Stimulated activated CD4-positive, alpha-beta T cell treated with anti-CD3 and anti-CD28 coated beads, Interleukin-1b, Interleukin-23, amount 100 ng/mL, for 24 hours (primary cell): Measurements from ENCODE around the gene ERMP1.
"Not testable (repeated sequence)": the region's sequence is repeated elsewhere in the genome, so short reads cannot be mapped to it uniquely, and the experiment has no call there.

ENCODE experiments used
- DNase-seq, 4 experiments: peaks; one replicate each; pipeline ENCODE4 v3.0.0-alpha.2; 2020; ENCODE audit warnings: low read depth in 4 of 4, low spot score in 1 of 4

ERMP1 gene

DNA sequence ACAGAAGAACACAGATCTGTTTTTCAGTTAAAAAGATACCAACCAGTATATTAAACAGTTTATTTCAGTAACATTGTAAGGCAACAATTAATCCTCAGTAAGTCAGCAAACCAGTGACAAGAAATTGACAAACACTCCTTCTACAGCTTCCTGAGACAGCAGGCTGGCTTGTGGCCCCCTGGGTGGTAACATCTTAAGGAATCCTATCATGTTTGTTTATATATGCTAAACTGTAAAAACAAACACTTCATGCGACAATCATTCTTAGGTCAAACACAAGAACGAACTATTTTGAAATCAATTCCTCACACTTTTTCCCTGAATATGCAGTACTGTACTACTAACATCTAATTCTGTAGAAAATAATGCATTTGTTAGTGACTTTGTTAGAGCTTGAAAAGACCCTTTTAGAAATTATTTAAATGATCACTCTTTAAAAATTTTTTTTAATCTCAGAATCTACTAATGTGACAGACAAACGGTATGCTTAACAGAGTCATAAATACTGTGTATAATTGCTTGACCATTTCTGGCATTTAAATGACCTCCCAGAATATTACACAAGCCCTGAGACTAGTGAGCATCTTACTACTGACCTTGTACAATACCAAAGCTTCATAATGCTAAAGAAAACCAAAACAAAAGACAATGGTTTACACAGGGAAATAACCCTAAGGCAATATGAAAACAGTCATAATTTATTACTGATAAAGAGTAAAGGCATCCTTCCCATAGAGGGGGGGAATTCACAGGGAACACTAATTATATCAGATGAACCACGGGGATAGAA is 48.2 kb downstream of the ERMP1 start:
- no peak for DNase-seq

DNA sequence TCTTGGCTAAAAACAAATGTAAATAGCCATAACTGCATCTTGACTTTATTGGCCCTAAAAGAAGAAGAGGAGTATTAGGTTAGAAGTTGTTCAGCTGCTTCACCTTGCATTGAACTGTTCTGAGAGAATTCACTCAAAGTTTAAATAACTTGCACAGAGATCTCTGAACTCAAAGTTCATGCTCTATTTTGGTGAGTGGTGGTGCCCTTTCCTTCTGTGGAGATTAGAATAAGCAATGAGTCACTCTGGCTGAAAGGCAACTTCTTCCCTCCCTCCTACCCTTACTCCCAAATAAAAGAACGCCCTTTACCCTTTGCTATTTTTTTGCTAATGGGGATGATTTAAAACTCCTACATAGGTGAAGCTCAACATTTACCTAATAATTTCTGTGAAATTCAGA is 48.9 kb downstream of the ERMP1 start:
- no peak for DNase-seq

DNA sequence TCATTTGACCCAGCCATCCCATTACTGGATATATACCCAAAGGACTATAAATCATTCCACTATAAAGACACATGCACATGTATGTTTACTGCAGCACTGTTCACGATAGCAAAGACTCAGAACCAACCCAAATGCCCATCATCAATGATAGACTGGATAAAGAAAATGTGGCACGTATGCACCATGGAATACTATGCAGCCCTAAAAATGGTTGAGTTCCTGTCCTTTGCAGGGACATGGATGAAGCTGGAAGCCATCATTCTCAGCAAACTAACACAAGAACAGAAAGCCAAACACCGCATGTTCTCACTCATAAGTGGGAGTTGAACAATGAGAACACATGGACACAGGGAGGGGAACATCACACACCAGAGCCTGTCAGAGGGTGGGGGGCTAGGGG is 49.5 kb downstream of the ERMP1 start:
- DNase-seq: not testable (repeated sequence)

DNA sequence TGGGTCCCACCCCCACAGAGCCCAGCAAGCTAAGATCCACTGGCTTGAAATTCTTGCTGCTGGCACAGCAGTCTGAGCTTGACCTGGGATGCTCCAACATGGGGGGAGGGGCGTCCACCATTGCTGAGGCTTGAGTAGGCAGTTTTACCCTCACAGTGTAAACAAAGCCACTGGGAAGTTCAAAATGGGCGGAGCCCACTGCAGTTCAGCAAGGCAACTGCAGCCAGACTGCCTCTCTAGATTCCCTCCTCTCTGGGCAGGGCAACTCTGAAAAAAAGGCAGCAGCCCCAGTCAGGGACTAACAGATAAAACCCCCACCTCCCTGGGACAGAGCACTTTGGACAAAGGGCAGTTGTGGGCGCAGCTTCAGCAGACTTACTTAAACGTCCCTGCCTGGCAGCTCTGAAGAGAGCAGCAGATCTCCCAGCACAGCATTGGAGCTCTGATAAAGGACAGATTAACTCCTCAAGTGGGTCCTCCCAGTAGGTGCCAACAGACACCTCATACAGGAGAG is 53.2 kb downstream of the ERMP1 start:
- not testable (repeated sequence) for DNase-seq

DNA sequence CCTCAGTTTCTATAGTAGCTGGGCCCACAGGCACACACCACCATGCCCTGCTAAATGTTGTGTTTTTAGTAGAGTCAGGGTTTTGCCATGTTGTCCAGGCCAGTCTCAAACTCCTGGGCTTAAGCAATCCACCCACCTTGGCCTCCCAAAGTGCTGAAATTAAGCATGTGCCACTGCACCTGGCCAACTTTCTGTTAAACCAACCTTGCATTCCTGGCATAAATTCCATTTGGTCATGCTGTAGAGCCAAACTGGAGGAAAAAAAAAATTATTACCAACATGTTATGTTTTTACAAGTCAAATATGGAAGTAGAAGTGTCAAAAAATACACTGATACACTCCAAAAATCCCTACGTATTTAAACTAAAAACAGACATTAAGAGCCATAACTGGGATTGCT is 54.1 kb downstream of the ERMP1 start:
- no peak for DNase-seq

DNA sequence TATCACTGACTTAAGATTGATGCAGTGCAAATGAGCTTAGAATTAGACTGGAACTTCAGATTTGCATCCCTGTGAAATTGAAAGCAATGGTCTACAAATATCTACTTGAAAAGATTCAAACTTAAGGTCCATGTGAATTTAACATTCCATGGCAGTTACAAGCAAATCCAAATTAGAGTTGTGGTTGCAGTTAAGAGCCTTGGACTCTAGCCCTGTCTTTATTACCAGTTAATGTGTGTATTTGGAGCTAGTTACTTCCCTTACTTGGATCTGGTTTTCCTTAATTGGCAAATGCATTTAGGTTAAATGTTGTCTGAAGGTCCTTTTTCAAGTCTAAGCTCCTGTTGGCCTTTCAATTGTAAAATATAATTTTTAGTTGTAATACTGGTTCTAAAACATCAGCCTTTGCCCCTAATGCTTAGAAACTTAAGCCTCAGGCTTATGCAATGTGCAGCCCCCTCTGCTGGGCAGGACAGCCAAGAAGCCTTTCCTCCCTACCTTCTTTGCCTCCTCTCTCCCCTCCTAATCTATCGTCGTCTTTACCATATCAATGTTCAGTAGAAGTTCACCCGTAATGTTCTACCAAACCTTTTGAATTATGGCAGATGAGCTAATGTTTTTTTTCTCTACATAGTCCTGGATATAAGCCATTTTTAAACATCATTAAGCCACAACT is 59.5 kb downstream of the ERMP1 start:
- DNase-seq: no peak

DNA sequence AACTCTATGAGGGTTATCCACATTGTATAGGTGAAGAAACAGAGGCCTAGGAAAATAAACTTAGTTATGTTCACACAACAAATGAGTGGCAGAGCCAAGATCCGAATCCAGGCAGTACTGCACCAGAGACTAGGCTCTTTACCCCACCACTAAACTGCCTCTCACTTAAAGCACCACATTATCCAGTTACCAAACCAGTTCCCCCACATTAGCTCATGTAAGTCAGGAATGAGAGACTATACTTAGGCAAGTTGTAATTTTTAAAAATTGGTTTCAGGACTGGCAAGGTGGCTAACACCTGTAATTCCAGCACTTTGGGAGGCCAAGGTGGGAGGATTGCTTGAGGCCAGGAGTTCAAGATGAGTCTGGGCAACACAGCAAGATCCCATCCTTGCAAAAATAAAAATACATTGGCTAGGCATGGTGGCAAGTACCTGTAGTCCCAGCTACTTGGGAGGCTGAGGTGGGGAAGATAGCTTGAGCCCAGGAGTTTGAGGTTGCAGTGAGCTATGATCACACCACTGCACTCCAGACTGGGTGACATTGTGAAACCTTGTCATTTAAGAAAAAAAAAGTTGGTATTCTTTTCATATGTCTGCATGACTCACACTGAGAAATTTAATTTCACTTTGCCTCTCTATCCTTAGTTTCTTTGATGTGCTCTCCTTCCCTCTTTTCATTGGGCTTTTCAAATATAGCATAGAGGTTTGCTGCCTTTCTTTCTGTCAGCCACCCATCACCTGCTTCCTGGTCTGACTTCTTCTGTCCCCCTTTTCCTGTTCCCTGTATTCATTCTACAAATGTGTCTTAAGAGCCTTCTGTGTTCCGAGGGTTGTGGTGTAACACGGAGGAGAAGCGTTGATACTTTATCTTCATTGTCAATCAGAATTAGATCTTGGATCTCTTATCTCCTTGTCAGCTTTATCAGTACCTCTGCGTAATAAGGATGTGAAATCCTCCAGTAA is 64.7 kb downstream of the ERMP1 start:
- no peak for DNase-seq

DNA sequence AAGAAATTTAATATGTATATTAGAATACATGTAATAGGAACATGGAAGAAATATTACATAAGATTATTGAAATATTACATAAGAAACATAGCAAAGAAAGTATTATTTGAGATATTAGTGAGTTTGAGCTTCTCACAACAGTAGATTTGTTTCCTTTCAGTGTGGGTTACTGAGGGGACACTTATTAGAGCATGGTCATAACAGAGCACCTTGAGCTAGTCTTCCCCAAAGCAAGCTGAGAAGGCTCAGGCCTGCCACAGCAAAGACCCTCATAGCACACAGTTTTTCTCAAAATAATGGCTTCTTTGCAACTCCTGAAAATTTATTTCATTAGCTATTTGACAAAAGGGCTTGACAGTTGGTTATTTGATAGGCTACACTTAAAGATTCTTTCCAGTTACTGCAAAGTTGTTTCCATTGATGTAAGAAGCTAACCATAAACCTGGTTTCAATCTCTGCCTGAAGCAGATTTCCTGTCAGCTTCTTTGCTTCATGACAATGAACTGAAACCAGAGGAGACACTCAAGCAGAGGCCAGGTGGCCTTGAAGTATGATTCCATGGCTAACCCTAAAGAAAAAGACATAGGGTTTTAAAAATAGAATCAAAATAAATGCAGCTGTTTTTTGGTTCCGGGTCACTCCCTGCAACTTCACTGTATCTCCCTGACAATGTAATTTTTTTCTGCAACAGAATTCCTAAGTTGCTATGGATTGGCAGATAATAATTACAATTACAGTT is 68.6 kb downstream of the ERMP1 start:
- no peak for DNase-seq

DNA sequence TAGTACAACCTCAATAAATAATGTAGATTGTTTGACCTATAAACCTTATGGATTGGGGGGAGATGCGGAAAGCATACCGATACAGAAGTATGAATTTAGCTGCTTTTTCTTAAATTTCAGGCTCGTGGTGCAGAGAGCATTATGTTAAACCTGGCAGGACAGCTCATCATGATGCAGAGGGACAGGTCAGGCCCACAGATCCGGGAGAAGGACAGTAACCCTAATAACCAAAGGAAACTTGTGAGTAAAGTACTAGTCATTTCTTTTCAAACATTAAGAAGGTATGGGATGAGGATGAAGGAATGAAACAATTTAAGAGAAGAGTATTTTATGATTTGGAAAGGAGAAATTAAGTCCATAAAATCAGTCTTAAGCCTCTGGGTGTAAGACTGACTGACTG is 70.5 kb downstream of the ERMP1 start:
- no peak for DNase-seq

DNA sequence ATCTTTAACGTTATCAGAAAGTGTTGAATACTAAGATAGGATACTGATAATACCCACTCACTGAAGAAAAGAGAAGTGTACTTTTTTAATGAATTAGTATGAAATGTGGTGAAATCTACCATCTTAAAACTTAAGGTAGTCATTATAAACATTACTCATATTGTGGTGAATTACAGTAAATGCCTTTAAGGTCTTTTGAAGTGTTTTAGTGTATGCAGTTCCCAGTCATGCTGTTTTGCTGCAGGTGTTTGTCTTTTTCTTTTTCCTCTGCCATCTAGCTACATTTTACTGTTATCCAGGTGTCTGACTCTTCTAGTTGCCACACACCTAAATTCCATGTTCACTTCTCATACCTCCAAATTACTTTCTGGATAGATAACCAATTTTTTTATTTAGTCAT is 72.6 kb downstream of the ERMP1 start:
- DNase-seq: no peak

DNA sequence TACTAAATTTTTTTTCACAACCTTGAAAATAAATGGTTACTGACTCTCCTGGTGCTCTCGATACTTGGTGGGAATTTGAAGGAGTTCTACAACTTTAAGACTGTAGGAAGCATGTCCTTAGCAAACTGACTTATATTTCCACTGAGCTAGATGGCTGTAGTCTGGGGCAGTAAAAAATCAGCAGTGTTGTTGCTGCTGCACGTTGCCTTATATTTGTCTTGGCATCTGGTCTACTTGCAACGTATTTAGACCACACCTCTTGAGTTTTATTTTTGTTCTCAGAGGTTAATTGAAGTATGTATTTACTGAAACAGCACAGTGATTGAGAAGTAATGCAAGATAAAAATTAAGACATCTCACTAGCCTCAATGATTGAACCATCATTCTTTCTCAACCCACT is 76.3 kb downstream of the ERMP1 start:
- no peak for DNase-seq

DNA sequence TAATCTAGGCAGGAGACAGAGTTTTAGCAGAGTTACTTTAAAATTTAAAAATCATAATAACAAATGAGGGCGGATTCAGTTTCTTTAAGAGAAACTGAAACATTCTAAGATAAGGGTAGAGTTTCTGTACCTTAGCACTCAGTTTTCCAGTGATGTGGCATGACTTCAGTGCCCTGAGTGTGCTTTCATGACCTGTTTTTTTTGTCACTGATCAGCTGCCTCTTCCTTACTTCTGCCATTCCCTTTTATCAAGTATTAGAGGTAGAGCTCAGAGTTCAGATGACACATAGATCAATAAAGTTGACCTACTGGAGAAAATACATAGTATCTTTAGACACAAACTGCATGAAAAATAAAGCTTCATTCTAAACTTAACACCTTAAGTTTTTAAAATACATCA is 82.3 kb downstream of the ERMP1 start:
- DNase-seq: no peak

DNA sequence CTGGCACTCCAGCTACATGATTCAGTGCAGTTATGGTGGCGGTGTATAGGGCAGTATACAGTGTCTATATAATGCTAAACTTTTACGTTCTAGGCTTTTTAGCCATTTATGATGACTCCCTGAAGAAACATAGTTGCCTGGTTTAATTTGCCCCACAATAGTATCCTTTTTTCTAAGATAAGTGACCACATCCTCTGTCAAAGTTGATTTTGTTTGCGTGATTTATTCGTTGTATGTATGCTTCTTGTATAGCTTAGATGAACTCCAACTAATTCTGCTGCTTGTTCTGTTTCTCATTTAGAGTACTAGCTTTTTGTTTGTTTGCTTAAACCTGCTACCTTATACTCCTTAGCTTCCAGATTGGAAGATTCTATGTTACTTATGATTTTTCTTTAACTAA is 83.6 kb downstream of the ERMP1 start:
- DNase-seq: no peak

DNA sequence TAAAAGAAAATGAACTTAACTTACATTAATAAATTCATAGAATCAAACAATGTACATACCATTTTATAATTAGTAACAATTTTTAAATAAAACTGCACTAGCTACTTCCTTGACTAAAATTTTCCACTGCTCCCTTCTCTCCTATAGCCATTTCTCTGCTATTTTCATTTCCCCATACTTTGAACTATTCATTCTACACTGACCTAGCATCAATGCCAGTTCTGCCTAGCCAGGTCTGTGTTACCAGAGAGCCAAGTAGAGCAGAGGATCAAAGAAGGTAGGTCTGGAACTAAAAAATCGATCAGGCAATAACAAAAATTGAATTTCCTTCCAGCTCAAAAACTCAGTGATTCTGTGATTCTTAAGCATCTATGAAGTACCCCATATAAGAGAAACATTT is 84.5 kb downstream of the ERMP1 start:
- no peak for DNase-seq

DNA sequence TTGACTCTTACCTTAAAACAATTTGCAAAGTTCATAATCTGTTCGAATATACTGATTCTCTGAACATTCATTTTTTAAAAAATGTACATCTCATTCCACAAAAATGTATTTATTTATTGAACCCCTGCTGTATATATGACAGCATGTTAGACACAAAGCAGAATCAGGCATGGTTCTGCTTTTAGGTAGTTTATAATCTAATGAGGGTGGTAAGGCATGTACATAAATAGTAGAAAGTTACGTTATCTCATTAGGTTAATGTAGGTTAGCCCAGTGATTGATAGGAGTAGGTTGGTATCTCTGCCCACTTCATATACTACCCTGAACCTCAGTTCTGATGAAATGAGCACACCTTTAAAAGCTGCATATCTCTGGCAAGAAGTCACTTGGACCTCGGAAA is 89.8 kb downstream of the ERMP1 start:
- no peak for DNase-seq

DNA sequence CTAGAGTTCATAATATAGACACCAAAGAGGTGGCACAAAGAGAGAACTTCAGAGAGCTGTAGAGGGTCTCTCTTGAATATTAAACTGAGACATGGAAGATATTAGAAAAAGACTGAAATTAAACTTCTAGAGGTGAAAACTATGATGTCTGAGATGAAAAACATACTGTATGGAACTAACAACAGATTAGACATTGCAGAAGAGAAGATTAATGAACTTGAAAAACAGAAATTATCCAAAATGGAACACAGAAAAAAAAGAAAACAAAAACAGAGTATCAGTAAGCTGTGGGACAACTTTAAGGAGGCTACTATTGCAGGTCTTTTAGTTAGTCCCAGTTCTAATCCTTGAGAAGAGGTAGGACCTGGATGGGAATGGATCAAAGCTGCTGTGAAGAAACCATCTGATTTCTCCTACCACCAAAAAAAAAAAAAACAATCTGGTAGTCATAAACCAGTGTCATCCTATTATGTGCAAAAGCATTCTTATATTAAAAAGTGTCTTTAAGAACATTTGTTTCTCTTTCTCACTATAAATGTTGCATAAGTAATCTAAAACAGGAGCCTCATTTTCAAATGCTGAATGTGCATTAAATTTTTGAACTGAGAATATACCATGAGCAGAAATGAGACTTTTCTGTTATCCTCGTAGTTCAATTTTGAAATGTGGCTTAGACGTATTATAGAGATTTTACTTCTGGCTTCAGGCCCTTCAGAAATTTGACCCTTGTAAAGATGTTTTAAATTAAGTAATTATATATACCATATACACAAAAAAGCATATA is 96.2 kb downstream of the ERMP1 start:
- no peak for DNase-seq

DNA sequence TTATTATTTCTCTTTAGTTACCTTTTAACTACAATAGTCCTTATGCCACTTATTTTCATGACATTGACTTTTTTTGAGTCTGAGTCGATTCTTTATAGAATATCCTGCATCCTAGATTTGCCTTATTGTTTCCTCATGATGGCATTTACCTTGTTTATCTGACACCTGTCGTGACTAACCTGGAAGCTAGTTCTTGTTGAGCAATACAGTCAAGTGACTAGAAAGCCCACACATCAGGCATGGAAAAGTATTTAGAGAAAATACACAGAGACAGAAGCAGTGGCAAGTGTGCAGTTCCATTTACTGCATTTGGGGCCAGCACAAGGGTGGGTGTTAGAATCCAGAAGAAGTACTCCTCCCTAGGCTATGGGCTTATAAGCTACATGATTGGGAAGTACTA is 97.8 kb downstream of the ERMP1 start:
- no peak for DNase-seq
